ENCODE measurements around the gene UNC5C. TPM values are rescaled to one million over a fixed set of nuclear protein-coding genes. Genes with fewer than 3 reads are reported as not detected.

UNC5C gene
- total RNA-seq, 1 experiment from 2014 or later = not detected

DNA sequence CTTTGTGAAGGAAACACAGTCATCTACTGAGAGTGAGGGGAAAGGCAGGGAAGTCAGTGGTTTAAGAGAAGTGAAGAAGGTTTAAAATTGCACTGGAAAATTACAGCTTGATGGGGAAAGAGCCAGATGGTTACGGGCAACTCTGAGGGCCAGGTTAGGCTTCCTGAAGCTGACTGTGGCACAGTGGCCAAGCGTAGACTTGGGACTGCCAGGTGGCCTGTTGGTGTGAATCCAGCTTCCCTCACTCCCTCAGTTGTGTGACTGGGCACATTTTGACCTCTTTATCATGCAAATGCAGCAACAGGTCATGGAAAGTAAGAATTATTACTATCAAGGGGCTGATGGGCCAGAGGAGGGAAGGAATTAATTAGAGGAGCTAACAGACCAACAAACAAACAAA, 390.1 kb downstream of the UNC5C start:
- H3K27me3 Mint-ChIP-seq (ENCODE audit: insufficient read depth, unreplicated experiment) = no peaks in the 10 kb centered on the region
- no peaks in the 10 kb centered on the region for H3K4me1 Mint-ChIP-seq (ENCODE audit: low read depth, unreplicated experiment)
- intact Hi-C loops (cut with micrococcal nuclease; ENCODE audit: unreplicated experiment) = no loop called here
- H3K36me3 ChIP-seq (ENCODE audit: control insufficient read depth, insufficient read depth, low read length) = no peaks in the 10 kb centered on the region
- no peak overlapping the region for H3K27ac Mint-ChIP-seq (ENCODE audit: unreplicated experiment)
- H3K9me3 Mint-ChIP-seq (ENCODE audit: unreplicated experiment) = no peaks in the 10 kb centered on the region
- ChIA-PET CTCF (interaction anchor here (0.6 kb wide), 1 partner anchor 46 kb away, joined by 5 read pairs; no protein-coding TSS in a partner anchor), POLR2A (no interaction called here)
- H3K27me3 ChIP-seq (replicated peaks; ENCODE audit: control insufficient read depth, insufficient read depth, low read length) = no peaks in the 10 kb centered on the region; the same call in 1 of the 2 replicates
- H3K4me3 Mint-ChIP-seq (ENCODE audit: unreplicated experiment) = no peak overlapping the region
- no peaks in the 10 kb centered on the region for H3K9me3 ChIP-seq
- no peak overlapping the region for H3K4me3 ChIP-seq (ENCODE audit: low read depth, low read length)
- H3K4me1 ChIP-seq = no peaks in the 10 kb centered on the region
- DNase-seq = no peak
- BruUV-seq (replicated peaks) = no TSS peak
- TF ChIP-seq, protein P1, sequence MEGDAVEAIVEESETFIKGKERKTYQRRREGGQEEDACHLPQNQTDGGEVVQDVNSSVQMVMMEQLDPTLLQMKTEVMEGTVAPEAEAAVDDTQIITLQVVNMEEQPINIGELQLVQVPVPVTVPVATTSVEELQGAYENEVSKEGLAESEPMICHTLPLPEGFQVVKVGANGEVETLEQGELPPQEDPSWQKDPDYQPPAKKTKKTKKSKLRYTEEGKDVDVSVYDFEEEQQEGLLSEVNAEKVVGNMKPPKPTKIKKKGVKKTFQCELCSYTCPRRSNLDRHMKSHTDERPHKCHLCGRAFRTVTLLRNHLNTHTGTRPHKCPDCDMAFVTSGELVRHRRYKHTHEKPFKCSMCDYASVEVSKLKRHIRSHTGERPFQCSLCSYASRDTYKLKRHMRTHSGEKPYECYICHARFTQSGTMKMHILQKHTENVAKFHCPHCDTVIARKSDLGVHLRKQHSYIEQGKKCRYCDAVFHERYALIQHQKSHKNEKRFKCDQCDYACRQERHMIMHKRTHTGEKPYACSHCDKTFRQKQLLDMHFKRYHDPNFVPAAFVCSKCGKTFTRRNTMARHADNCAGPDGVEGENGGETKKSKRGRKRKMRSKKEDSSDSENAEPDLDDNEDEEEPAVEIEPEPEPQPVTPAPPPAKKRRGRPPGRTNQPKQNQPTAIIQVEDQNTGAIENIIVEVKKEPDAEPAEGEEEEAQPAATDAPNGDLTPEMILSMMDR (IDR thresholded peaks at IDR 0.05; ENCODE audit: insufficient read depth in 1 of 2, low read depth in 1 of 2, low read length in 1 of 2, severe bottlenecking in 1 of 2, unreplicated experiment in 1 of 2) = no peak
- H3K36me3 Mint-ChIP-seq (ENCODE audit: insufficient read depth, unreplicated experiment) = no peaks in the 10 kb centered on the region

DNA sequence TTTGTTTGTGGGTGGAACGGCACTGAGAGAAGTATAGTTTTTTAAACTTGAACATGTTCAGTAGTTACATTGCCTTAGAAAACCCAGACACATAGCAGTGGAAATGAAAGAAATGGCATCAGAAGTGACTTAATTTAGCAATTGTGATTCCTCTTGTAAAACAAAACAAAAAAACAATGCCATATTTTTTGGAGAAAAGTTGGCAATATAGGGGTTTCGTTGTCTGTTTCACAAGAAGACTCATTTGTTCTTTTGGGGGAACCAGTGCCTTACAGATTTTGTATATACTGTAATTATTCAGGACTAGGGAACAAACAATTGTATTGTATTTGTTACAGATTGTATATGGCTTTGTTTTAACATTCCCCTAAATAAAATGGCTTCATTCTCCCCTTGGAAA, 390.7 kb downstream of the UNC5C start:
- intact Hi-C loops (cut with micrococcal nuclease; ENCODE audit: unreplicated experiment) = no loop called here
- Mint-ChIP-seq H3K9me3 (ENCODE audit: unreplicated experiment) (no peaks in the 10 kb centered on the region), H3K4me3 (ENCODE audit: unreplicated experiment) (no peak overlapping the region), H3K36me3 (ENCODE audit: insufficient read depth, unreplicated experiment) (no peaks in the 10 kb centered on the region), H3K4me1 (ENCODE audit: low read depth, unreplicated experiment) (no peaks in the 10 kb centered on the region), H3K27me3 (ENCODE audit: insufficient read depth, unreplicated experiment) (no peaks in the 10 kb centered on the region), H3K27ac (ENCODE audit: unreplicated experiment) (no peak overlapping the region)
- DNase-seq = no peak
- POLR2A ChIA-PET = no interaction called here
- H3K9me3 ChIP-seq = no peaks in the 10 kb centered on the region
- H3K27me3 ChIP-seq (replicated peaks; ENCODE audit: control insufficient read depth, insufficient read depth, low read length) = no peaks in the 10 kb centered on the region; the same call in 1 of the 2 replicates
- CTCF ChIA-PET = no interaction called here
- H3K4me1 ChIP-seq = no peaks in the 10 kb centered on the region
- no peak overlapping the region for H3K4me3 ChIP-seq (ENCODE audit: low read depth, low read length)
- no TSS peak for BruUV-seq (replicated peaks)
- H3K36me3 ChIP-seq (ENCODE audit: control insufficient read depth, insufficient read depth, low read length) = no peaks in the 10 kb centered on the region
- TF ChIP-seq, protein P1 (IDR thresholded peaks at IDR 0.05; ENCODE audit: insufficient read depth in 1 of 2, low read depth in 1 of 2, low read length in 1 of 2, severe bottlenecking in 1 of 2, unreplicated experiment in 1 of 2) = no peak

DNA sequence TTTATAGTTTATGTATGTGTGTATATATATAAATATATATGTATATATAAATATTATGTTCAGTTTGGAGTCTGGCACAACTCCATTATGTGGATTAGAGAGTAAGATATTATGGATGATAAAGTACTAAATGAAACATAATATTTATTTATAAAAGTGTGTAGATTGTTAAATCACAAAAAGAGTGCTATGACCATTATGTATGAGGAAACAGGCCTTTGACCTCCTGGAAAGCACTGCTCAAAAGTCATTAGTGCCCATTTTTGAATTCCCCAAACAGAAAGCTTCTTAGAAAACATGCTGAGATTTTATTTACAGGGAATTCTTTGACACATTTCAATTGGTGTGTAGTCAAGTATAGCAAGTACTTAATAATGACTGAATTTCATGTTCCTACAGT, 391.2 kb downstream of the UNC5C start:
- CTCF ChIA-PET = no interaction called here
- no peak overlapping the region for H3K4me3 ChIP-seq (ENCODE audit: low read depth, low read length)
- no peaks in the 10 kb centered on the region for H3K4me1 Mint-ChIP-seq (ENCODE audit: low read depth, unreplicated experiment)
- no peaks in the 10 kb centered on the region; the same call in 1 of the 2 replicates for H3K27me3 ChIP-seq (replicated peaks; ENCODE audit: control insufficient read depth, insufficient read depth, low read length)
- no peaks in the 10 kb centered on the region for H3K36me3 ChIP-seq (ENCODE audit: control insufficient read depth, insufficient read depth, low read length)
- H3K36me3 Mint-ChIP-seq (ENCODE audit: insufficient read depth, unreplicated experiment) = no peaks in the 10 kb centered on the region
- no peaks in the 10 kb centered on the region for H3K9me3 ChIP-seq
- no peaks in the 10 kb centered on the region for H3K9me3 Mint-ChIP-seq (ENCODE audit: unreplicated experiment)
- no peak overlapping the region for H3K4me3 Mint-ChIP-seq (ENCODE audit: unreplicated experiment)
- BruUV-seq (replicated peaks) = no TSS peak
- H3K27me3 Mint-ChIP-seq (ENCODE audit: insufficient read depth, unreplicated experiment) = no peaks in the 10 kb centered on the region
- POLR2A ChIA-PET = no interaction called here
- no peak for DNase-seq
- intact Hi-C loops (cut with micrococcal nuclease; ENCODE audit: unreplicated experiment) = no loop called here
- no peaks in the 10 kb centered on the region for H3K4me1 ChIP-seq
- no peak overlapping the region for H3K27ac Mint-ChIP-seq (ENCODE audit: unreplicated experiment)
- TF ChIP-seq, protein P1 (IDR thresholded peaks at IDR 0.05; ENCODE audit: insufficient read depth in 1 of 2, low read depth in 1 of 2, low read length in 1 of 2, severe bottlenecking in 1 of 2, unreplicated experiment in 1 of 2) = no peak
